GM12874 (cell line): ENCODE measurements around the gene ZNF426.

Experiments used
- TF ChIP-seq, protein P1 (sequence below): IDR thresholded peaks from 2 replicates; pipeline ENCODE4 v1.5.1; 2011; ENCODE audit warnings: low read depth, mild to moderate bottlenecking, control low read depth, low read length, moderate library complexity; ENCODE audit not compliant: insufficient read depth

The ZNF426 gene

DNA sequence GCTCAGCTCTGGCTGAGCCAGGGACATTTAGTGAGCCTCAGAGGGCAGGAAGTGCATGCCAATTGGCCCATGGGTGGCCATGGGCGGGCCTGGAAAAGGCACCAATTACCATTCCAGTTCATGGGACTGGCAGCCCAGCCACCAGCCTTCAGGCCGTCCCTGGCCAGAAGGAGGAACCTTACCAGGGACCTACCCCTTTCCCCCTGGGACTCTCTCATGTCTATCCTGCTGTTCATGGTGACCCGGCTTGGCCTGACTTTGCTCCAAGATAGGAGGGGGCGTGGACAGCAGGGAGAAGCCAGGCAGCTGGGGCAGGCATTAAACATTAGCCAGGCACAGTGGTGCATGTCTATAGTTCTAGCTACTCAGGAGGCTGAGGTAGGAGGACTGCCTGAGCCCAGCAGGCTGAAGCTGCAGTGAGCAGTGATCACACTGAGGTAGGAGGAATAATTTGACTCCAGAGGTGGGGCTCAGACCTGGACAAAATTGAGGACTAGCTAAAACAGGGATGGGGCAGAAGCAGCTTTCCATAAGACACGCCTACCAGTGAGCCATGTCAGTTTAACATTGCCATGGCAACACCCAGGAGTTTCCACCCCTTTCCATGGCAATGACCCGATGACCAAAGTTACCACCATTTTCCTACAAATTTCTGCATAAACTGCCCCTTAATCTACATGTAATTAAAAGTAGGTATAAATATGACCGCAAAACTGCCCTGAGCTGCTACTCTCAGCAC is 14.3 kb upstream of the ZNF426 start:
- TF ChIP-seq, protein P1, sequence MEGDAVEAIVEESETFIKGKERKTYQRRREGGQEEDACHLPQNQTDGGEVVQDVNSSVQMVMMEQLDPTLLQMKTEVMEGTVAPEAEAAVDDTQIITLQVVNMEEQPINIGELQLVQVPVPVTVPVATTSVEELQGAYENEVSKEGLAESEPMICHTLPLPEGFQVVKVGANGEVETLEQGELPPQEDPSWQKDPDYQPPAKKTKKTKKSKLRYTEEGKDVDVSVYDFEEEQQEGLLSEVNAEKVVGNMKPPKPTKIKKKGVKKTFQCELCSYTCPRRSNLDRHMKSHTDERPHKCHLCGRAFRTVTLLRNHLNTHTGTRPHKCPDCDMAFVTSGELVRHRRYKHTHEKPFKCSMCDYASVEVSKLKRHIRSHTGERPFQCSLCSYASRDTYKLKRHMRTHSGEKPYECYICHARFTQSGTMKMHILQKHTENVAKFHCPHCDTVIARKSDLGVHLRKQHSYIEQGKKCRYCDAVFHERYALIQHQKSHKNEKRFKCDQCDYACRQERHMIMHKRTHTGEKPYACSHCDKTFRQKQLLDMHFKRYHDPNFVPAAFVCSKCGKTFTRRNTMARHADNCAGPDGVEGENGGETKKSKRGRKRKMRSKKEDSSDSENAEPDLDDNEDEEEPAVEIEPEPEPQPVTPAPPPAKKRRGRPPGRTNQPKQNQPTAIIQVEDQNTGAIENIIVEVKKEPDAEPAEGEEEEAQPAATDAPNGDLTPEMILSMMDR, result no peak

DNA sequence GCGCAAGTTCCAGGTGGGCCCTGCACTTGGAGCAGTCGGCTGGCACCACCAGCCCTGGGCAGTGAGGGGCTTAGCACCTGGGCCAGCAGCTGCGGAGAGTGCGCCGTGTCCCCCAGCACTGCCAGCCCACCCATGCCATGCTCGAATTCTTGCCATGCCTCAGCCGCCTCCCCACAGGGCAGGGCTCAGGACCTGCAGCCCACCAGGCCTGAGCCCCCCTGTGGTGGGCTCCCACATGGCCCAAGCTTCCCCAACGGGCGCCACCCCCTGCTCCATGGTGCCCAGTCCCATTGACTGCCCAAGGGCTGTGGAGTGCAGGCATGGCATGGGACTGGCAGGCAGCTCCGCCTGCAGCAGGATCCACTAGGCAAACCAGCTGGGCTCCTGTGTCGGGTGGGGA is 9.4 kb upstream of the ZNF426 start:
- TF ChIP-seq, protein P1, result no peak

DNA sequence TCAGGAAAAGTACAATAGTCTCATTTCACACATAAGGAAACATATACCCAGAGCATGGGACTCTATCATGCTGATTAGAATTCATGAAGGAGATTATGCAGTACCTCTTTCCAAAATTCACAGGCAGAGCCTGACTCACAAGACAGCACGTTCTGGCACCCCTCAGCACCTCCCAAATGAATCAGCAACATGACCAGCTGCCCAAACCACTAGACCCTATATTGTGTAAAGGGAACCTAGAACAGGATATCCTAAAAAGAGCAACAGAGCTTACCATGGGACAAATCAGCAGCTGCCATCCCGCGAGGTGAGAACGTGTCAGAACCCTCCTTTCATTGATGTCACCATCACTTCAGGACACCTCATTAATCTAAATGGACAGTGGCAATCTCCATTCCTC is 2.5 kb downstream of the ZNF426 start:
- TF ChIP-seq, protein P1, result no peak

DNA sequence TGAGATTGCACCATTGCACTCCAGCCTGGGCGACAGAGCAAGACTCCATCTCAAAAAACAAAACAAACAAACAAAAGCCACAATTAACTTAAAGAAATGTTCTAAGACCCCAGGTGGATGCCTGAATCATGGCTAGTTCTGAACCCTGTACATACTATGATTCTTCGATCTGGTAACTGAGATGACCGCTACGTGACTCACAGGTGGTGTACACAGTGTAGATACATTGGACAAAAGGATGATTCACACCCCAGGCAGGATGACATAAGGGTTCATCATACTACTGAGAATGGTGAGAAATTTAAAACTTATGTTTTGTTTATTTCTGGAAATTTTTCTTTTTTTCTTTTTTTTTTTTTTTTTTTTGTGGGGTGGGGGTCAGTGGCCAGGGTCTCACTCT is 6.5 kb downstream of the ZNF426 start:
- TF ChIP-seq, protein P1, result no peak

DNA sequence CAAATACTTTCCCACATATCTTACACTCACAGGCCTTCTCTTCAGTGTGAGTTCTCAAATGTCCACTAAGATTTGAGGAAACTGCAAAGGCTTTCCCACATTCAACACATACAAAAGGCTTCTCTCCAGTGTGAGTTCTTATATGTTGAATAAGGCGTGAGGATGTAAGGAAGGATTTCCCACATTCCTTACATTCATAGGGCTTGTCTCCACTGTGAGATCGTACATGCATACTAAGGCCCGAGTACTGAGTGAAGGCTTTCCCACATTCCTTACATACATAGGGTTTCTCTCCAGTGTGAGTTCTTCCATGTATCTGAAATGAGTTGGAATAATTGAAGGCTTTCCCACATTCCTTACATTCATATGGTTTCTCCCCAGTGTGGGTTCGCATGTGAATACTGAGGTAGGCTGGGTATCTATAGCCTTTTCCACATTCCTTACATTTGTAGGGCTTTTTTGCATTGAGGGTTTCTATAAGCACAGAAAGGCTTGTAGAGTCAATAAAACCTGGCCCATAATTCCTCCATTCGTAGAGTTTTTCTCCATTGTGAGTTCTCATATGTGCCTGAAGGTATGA is 9.6 kb downstream of the ZNF426 start:
- TF ChIP-seq, protein P1, result no peak

DNA sequence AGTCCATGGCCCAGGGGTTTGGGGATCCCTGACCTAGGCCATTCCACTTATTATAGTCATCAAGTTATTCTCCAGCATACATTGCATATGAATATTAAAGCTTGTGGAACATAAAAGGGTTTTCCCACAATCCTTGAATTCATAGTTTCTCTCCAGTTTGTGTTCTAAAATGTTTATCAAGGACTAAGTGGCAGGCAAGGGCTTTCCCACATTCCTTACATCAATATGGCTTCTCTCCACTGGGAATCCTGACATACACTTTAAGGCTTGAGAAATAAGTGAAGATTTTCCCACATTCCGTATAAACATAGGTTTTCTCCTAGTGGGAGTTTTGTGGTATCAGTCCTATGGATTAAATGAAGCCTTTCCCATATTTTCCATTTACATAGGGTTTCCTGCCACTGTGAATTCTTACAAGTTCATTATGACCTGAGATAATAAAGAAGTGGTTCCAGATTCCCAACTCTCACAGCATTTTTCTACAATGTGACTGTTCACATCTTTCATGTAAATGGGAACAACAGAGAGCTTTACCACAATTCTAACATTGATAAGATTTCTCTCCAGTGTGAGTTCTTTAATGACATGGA is 14.5 kb downstream of the ZNF426 start:
- TF ChIP-seq, protein P1, result no peak

DNA sequence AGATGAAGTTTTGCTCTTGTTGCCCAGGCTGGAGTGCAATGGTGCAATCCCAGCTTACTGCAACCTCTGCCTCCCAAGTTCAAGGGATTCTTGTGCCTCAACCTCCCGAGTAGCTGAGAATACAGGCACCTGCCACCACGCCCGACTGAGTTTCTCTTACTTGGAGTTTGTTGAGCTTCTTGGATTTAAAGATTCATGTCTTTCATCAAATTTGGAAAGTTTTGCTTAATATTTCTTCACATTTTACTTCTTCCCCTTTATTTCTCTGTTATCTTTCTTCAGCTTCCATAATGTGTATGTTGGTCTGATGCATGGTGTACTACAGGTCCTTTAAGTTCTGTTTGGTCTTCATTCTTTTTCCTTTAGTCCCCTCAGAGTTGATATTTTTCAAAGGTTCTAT is 31.2 kb downstream of the ZNF426 start:
- TF ChIP-seq, protein P1, result no peak
